Measurements from ENCODE around the gene HSD17B7.
"Not testable (repeated sequence)": the region's sequence is repeated elsewhere in the genome, so short reads cannot be mapped to it uniquely, and the experiment has no call there.

- not testable (repeated sequence) for TF ChIP-seq ZNF274 (IDR thresholded peaks at IDR 0.05; ENCODE audit: low read depth, low read length); YY1 (IDR thresholded peaks at IDR 0.05; ENCODE audit: insufficient read depth, insufficient read length)
These were observed 469 bp downstream of the HSD17B7 start for GRCh38 chr1:162790985-162791357.

All from NT2/D1 (cell line).